ENCODE data around the gene TUFM. TPM values are rescaled to one million over a fixed set of nuclear protein-coding genes. Genes with fewer than 3 reads are reported as not detected.
"Not testable (repeated sequence)": the region's sequence is repeated elsewhere in the genome, so short reads cannot be mapped to it uniquely, and the experiment has no call there.

Gene TUFM
- total and polyA plus RNA-seq, 8 donors, result 71.9 to 181 (median 96.2) TPM

- peaks cover 0 to 21% (median 20%) of the 10 kb centered on the region in 3 donors for H3K4me1 ChIP-seq
- intact Hi-C loops (cut with DNase I), result no loop called here
- peaks cover 0 to 16% (median 5%) of the 10 kb centered on the region in 3 donors for H3K36me3 ChIP-seq
- FAIRE-seq (no peak), ATAC-seq (no peak), DNase-seq (no peak)
- H3K27ac ChIP-seq, result peak overlapping the region; percentile 98
- no peaks in the 10 kb centered on the region for H3K27me3 ChIP-seq
- 10 to 19% methylated on average over 13 of the region's 13 CpGs for WGBS, 2 donors
- no peaks in the 10 kb centered on the region for H3K9me3 ChIP-seq
- H3K4me3 ChIP-seq, result peak overlapping the region; percentile 93 to 100 (median 98)
- TF ChIP-seq CTCF (IDR thresholded peaks at IDR 0.05), result no peak
Observed at GRCh38 chr16:28821874-28822519, 24.2 kb downstream of the TUFM start.

GRCh38 chr16:28820546-28820945 is 25.6 kb downstream of the TUFM start:
- FAIRE-seq; H3K36me3 ChIP-seq; H3K9me3 ChIP-seq; H3K27me3 ChIP-seq; H3K4me3 ChIP-seq; ATAC-seq; DNase-seq; intact Hi-C loops (cut with DNase I); H3K27ac ChIP-seq: not testable (repeated sequence)
- peaks cover 0 to 15% (median 13%) of the 10 kb centered on the region in 3 donors for H3K4me1 ChIP-seq
- 93 to 96% methylated on average over 13 of the region's 13 CpGs for WGBS, 2 donors

- no peak for TF ChIP-seq CTCF (IDR thresholded peaks at IDR 0.05)
- peaks cover 0 to 10% (median 9%) of the 10 kb centered on the region in 3 donors for H3K4me1 ChIP-seq
- H3K36me3 ChIP-seq, result no peaks in the 10 kb centered on the region
- FAIRE-seq (no peak), ATAC-seq (no peak), DNase-seq (no peak)
- no peak overlapping the region for H3K4me3 ChIP-seq
- no peak overlapping the region for H3K27ac ChIP-seq
- no peaks in the 10 kb centered on the region for H3K9me3 ChIP-seq
- no peaks in the 10 kb centered on the region for H3K27me3 ChIP-seq
- WGBS, 2 donors, result 81 to 83% methylated on average over 5 of the region's 5 CpGs
- intact Hi-C loops (cut with DNase I), result no loop called here
Observed at GRCh38 chr16:28820016-28820415, 26.1 kb downstream of the TUFM start.

- H3K4me1 ChIP-seq; H3K4me3 ChIP-seq; H3K36me3 ChIP-seq; H3K9me3 ChIP-seq; FAIRE-seq; H3K27me3 ChIP-seq; H3K27ac ChIP-seq; intact Hi-C loops (cut with DNase I); DNase-seq: not testable (repeated sequence)
- no CpG with 5 or more reads among the region's 11 CpGs for WGBS, 2 donors
- peak; percentile 13 to 49 (median 30) for ATAC-seq
Observed at GRCh38 chr16:28807445-28808120, 38.6 kb downstream of the TUFM start.

- H3K4me1 ChIP-seq; H3K27me3 ChIP-seq; FAIRE-seq; intact Hi-C loops (cut with DNase I); H3K36me3 ChIP-seq; H3K27ac ChIP-seq; H3K9me3 ChIP-seq: not testable (repeated sequence)
- H3K4me3 ChIP-seq, result peak overlapping the region in 2 of 4 donors; percentile 28 to 35
- peak; percentile 87 to 96 (median 95) for ATAC-seq
- WGBS, 2 donors, result 49 to 54% methylated on average over 7 of the region's 13 CpGs
- peak in 4 of 6 donors; percentile 5 to 63 (median 39) for DNase-seq
- peak in 1 of 4 donors; percentile 43 for TF ChIP-seq CTCF (IDR thresholded peaks at IDR 0.05)
Observed at GRCh38 chr16:28802235-28803019, 43.7 kb downstream of the TUFM start.

Small RNAs within 50 kb of the gene (microRNA-seq; reads per million reads assigned to microRNA genes)
- 0 reads per million in 2 donors for gene MIR4721

Other genes with a start within 250 kb of the TUFM start
- 1 to 10 TPM in 3 of 6 donors, under 1 TPM in 3; 0.41 to 1.5 (median 1.1) TPM for gene SULT1A2, start 249.3 kb downstream of the TUFM start, total RNA-seq
- gene SULT1A2, start 249.3 kb downstream of the TUFM start, polyA plus RNA-seq, result 1 to 10 TPM; 5.6 to 6.0 TPM
- 10 to 100 TPM in 3 of 6 donors, 1 to 10 TPM in 3; 5.7 to 18.3 (median 9.0) TPM for gene SULT1A1, start 236.3 kb downstream of the TUFM start, total RNA-seq
- gene SULT1A1, start 236.3 kb downstream of the TUFM start, polyA plus RNA-seq, result 10 to 100 TPM; 29.7 to 46.7 TPM
- 1 to 10 TPM in 2 of 6 donors, under 1 TPM in 3, not detected in 1; 0.08 to 2.4 (median 0.74) TPM for gene NPIPB8, start 208.3 kb downstream of the TUFM start, total RNA-seq
- gene NPIPB8, start 208.3 kb downstream of the TUFM start, polyA plus RNA-seq, result not detected
- gene EIF3C, start 134.9 kb downstream of the TUFM start, total RNA-seq, result 100 to 1,000 TPM; 336 to 418 (median 379) TPM
- 1,000 to 10,000 TPM in 1 of 2 donors, 100 to 1,000 TPM in 1; 519 to 1,137 TPM for gene EIF3C, start 134.9 kb downstream of the TUFM start, polyA plus RNA-seq
- gene NPIPB9, start 94.6 kb downstream of the TUFM start, total RNA-seq, result 1 to 10 TPM in 1 of 6 donors, under 1 TPM in 4, not detected in 1; 0.46 to 2.5 (median 0.92) TPM
- 1 to 10 TPM in 1 of 2 donors, under 1 TPM in 1; 0.57 to 1.1 TPM for gene NPIPB9, start 94.6 kb downstream of the TUFM start, polyA plus RNA-seq
- gene ATXN2L, start 23.3 kb downstream of the TUFM start, total RNA-seq, result 10 to 100 TPM; 40.3 to 82.1 (median 54.6) TPM
- 100 to 1,000 TPM in 1 of 2 donors, 10 to 100 TPM in 1; 65.3 to 116 TPM for gene ATXN2L, start 23.3 kb downstream of the TUFM start, polyA plus RNA-seq
- gene SH2B1, start 17.5 kb upstream of the TUFM start, total RNA-seq, result 10 to 100 TPM; 21.6 to 39.5 (median 24.5) TPM
- 10 to 100 TPM; 66.2 to 81.6 TPM for gene SH2B1, start 17.5 kb upstream of the TUFM start, polyA plus RNA-seq
- under 1 TPM in 4 of 6 donors, not detected in 2; 0.20 to 0.42 (median 0.27) TPM for gene ATP2A1, start 32.1 kb upstream of the TUFM start, total RNA-seq
- gene ATP2A1, start 32.1 kb upstream of the TUFM start, polyA plus RNA-seq, result under 1 TPM; 0.49 to 0.84 TPM
- gene RABEP2, start 78.9 kb upstream of the TUFM start, total RNA-seq, result 10 to 100 TPM; 11.5 to 16.9 (median 13.7) TPM
- 10 to 100 TPM; 34.0 to 66.1 TPM for gene RABEP2, start 78.9 kb upstream of the TUFM start, polyA plus RNA-seq
- under 1 TPM in 3 of 6 donors, not detected in 3; 0.09 to 0.15 (median 0.09) TPM for gene CD19, start 85.6 kb upstream of the TUFM start, total RNA-seq
- gene CD19, start 85.6 kb upstream of the TUFM start, polyA plus RNA-seq, result under 1 TPM in 1 of 2 donors, not detected in 1; 0.08 TPM
- 10 to 100 TPM in 4 of 6 donors, 1 to 10 TPM in 2; 9.2 to 19.3 (median 11.8) TPM for gene NFATC2IP, start 104.6 kb upstream of the TUFM start, total RNA-seq
- gene NFATC2IP, start 104.6 kb upstream of the TUFM start, polyA plus RNA-seq, result 10 to 100 TPM; 20.6 to 22.0 TPM
- gene SPNS1, start 128.4 kb upstream of the TUFM start, total RNA-seq, result 10 to 100 TPM; 12.6 to 20.4 (median 14.4) TPM
- 10 to 100 TPM; 51.2 to 57.6 TPM for gene SPNS1, start 128.4 kb upstream of the TUFM start, polyA plus RNA-seq
- 1 to 10 TPM; 1.9 to 3.4 (median 2.2) TPM for gene LAT, start 138.7 kb upstream of the TUFM start, total RNA-seq
- 10 to 100 TPM; 25.3 to 26.0 TPM for gene LAT, start 138.7 kb upstream of the TUFM start, polyA plus RNA-seq